ENCODE measurements around the gene UBE2J2.

UBE2J2 gene

GRCh38 chr1:1282998-1283397, 9.3 kb upstream of the UBE2J2 start:
- no peak for DNase-seq (ENCODE audit: extremely low spot score)
- TF ChIP-seq CTCF (IDR thresholded peaks at IDR 0.05; ENCODE audit: control extremely low read depth, extremely low read depth, low read depth, missing control alignments): no peak
- POLR2A ChIA-PET: no interaction called here
- CTCF ChIA-PET: interaction anchor here (1.7 kb wide), 1 partner anchor 161 kb away, joined by 6 read pairs; no protein-coding TSS in a partner anchor

- DNase-seq (ENCODE audit: extremely low spot score): no peak
- ChIA-PET CTCF (interaction anchor here (0.9 to 1.5 kb wide), 4 partner anchors 10 to 249 kb away, joined by 3 to 4 read pairs (median 3); no protein-coding TSS in a partner anchor), POLR2A (no interaction called here)
- no peak for TF ChIP-seq CTCF (IDR thresholded peaks at IDR 0.05; ENCODE audit: control extremely low read depth, extremely low read depth, low read depth, missing control alignments)
Observed at GRCh38 chr1:1281533-1282321, 8.1 kb upstream of the UBE2J2 start.

- ChIA-PET POLR2A (no interaction called here), CTCF (interaction anchor here (0.9 to 1.5 kb wide), 4 partner anchors 11 to 158 kb away, joined by 3 to 4 read pairs (median 4); no protein-coding TSS in a partner anchor)
- DNase-seq (ENCODE audit: extremely low spot score): no peak
- TF ChIP-seq CTCF (IDR thresholded peaks at IDR 0.05; ENCODE audit: control extremely low read depth, extremely low read depth, low read depth, missing control alignments): no peak
Observed at GRCh38 chr1:1280782-1281481, 7.3 kb upstream of the UBE2J2 start.

- TF ChIP-seq CTCF (IDR thresholded peaks at IDR 0.05; ENCODE audit: control extremely low read depth, extremely low read depth, low read depth, missing control alignments): no peak
- DNase-seq (ENCODE audit: extremely low spot score): no peak
- CTCF ChIA-PET: interaction anchor here (1.1 kb wide), 1 partner anchor 12 kb away, joined by 3 read pairs; no protein-coding TSS in a partner anchor
- POLR2A ChIA-PET: no interaction called here
Observed at GRCh38 chr1:1279028-1279427, 5.4 kb upstream of the UBE2J2 start.

- no peak for TF ChIP-seq CTCF (IDR thresholded peaks at IDR 0.05; ENCODE audit: control extremely low read depth, extremely low read depth, low read depth, missing control alignments)
- CTCF ChIA-PET: interaction anchor here (0.7 to 1.1 kb wide), 2 partner anchors 13 to 277 kb away, joined by 3 read pairs; no protein-coding TSS in a partner anchor
- POLR2A ChIA-PET: interaction anchor here (0.6 kb wide), 1 partner anchor 1109 kb away, joined by 3 read pairs; no protein-coding TSS in a partner anchor
- no peak for DNase-seq (ENCODE audit: extremely low spot score)
Observed at GRCh38 chr1:1278620-1279019, 5.0 kb upstream of the UBE2J2 start.

GRCh38 chr1:1275836-1276235, 2.2 kb upstream of the UBE2J2 start:
- CTCF ChIA-PET: interaction anchor here (1.4 kb wide), 1 partner anchor 16 kb away, joined by 4 read pairs; no protein-coding TSS in a partner anchor
- POLR2A ChIA-PET: no interaction called here

More at GRCh38 chr1:1275836-1276235, 2.2 kb upstream of the UBE2J2 start:
- no peak for DNase-seq (ENCODE audit: extremely low spot score)
- TF ChIP-seq CTCF (IDR thresholded peaks at IDR 0.05; ENCODE audit: control extremely low read depth, extremely low read depth, low read depth, missing control alignments): no peak

Data from GM10248 (cell line).